HEK293 (cell line): ENCODE data around the gene RPL36.

Source experiments
- AEBP2 ChIP-seq: fragments of 450-650 bp; formaldehyde crosslinking; IDR thresholded peaks from 2 replicates; pipeline ENCODE4 v1.5.1; 2016; ENCODE audit warnings: missing biosample characterization, missing genetic modification characterization, borderline replicate concordance
- ATF2 ChIP-seq: fragments of 450-650 bp; formaldehyde crosslinking; IDR thresholded peaks from 2 replicates; pipeline ENCODE4 v1.5.1; 2016; ENCODE audit warnings: missing biosample characterization, missing genetic modification characterization, low read depth
- GFI1B ChIP-seq: fragments of 450-650 bp; formaldehyde crosslinking; IDR thresholded peaks from 2 replicates; pipeline ENCODE4 v1.5.1; 2016; ENCODE audit warnings: missing biosample characterization, missing genetic modification characterization
- GLI4 ChIP-seq: fragments of 450-650 bp; formaldehyde crosslinking; IDR thresholded peaks from 2 replicates; pipeline ENCODE4 v1.5.1; 2016; ENCODE audit warnings: missing biosample characterization, missing genetic modification characterization
- HOXA7 ChIP-seq: sonication (generic); formaldehyde crosslinking; IDR thresholded peaks from 2 replicates; pipeline ENCODE4 v1.8.1; 2022; ENCODE audit warnings: missing genetic modification reagents, borderline replicate concordance
- KLF1 ChIP-seq: fragments of 450-650 bp; formaldehyde crosslinking; IDR thresholded peaks from 2 replicates; pipeline ENCODE4 v1.5.1; 2016; ENCODE audit warnings: missing biosample characterization, missing genetic modification characterization
- PBX3 ChIP-seq: sonication (generic); formaldehyde crosslinking; IDR thresholded peaks from 2 replicates; pipeline ENCODE4 v1.8.1; 2022; ENCODE audit warnings: mild to moderate bottlenecking, moderate library complexity, missing genetic modification reagents
- PRDM1 ChIP-seq: fragments of 450-650 bp; formaldehyde crosslinking; IDR thresholded peaks from 2 replicates; pipeline ENCODE4; 2016; ENCODE audit warnings: missing biosample characterization, missing genetic modification characterization
- SCRT1 ChIP-seq: fragments of 450-650 bp; formaldehyde crosslinking; IDR thresholded peaks from 2 replicates; pipeline ENCODE4 v1.5.1; 2016; ENCODE audit warnings: missing biosample characterization, missing genetic modification characterization, borderline replicate concordance
- TSHZ1 ChIP-seq: fragments of 450-650 bp; formaldehyde crosslinking; IDR thresholded peaks from 2 replicates; pipeline ENCODE4 v1.5.1; 2016; ENCODE audit warnings: missing biosample characterization, missing genetic modification characterization, borderline replicate concordance
- ZBTB48 ChIP-seq: fragments of 450-650 bp; formaldehyde crosslinking; IDR thresholded peaks from 2 replicates; pipeline ENCODE4 v1.5.1; 2016; ENCODE audit warnings: missing biosample characterization, missing genetic modification characterization
- ZFP37 ChIP-seq: fragments of 450-650 bp; formaldehyde crosslinking; IDR thresholded peaks from 2 replicates; pipeline ENCODE4 v1.5.1; 2016; ENCODE audit warnings: missing biosample characterization, missing genetic modification characterization
- ZNF132 ChIP-seq: fragments of 450-650 bp; formaldehyde crosslinking; IDR thresholded peaks from 2 replicates; pipeline ENCODE4 v1.5.1; 2017; ENCODE audit warnings: missing biosample characterization, missing genetic modification characterization, borderline replicate concordance
- ZNF214 ChIP-seq: fragments of 450-650 bp; formaldehyde crosslinking; IDR thresholded peaks from 2 replicates; pipeline ENCODE4 v1.5.1; 2017; ENCODE audit warnings: missing biosample characterization, mild to moderate bottlenecking, missing genetic modification characterization, borderline replicate concordance
- ZNF423 ChIP-seq: fragments of 450-650 bp; formaldehyde crosslinking; IDR thresholded peaks from 2 replicates; pipeline ENCODE4 v1.5.1; 2016; ENCODE audit warnings: missing biosample characterization, missing genetic modification characterization
- ZNF426 ChIP-seq: fragments of 450-650 bp; formaldehyde crosslinking; IDR thresholded peaks from 2 replicates; pipeline ENCODE4 v1.5.1; 2017; ENCODE audit warnings: missing biosample characterization, missing genetic modification characterization, mild to moderate bottlenecking, inconsistent platforms, moderate library complexity
- ZNF549 ChIP-seq: fragments of 450-650 bp; IDR thresholded peaks from 2 replicates; pipeline ENCODE4 v1.5.1; 2018; ENCODE audit warnings: missing biosample characterization, missing genetic modification characterization, mild to moderate bottlenecking, inconsistent platforms, moderate library complexity
- ZNF585B ChIP-seq: fragments of 450-650 bp; formaldehyde crosslinking; IDR thresholded peaks from 2 replicates; pipeline ENCODE4 v1.5.1; 2016; ENCODE audit warnings: missing biosample characterization, missing genetic modification characterization
- ZNF624 ChIP-seq: fragments of 450-650 bp; formaldehyde crosslinking; IDR thresholded peaks from 2 replicates; pipeline ENCODE4 v1.5.1; 2017; ENCODE audit warnings: missing biosample characterization, missing genetic modification characterization
- ZNF654 ChIP-seq: fragments of 450-650 bp; formaldehyde crosslinking; IDR thresholded peaks from 2 replicates; pipeline ENCODE4 v1.5.1; 2016; ENCODE audit warnings: low read depth, missing biosample characterization, missing genetic modification characterization
- ZNF660 ChIP-seq: fragments of 450-650 bp; IDR thresholded peaks from 2 replicates; pipeline ENCODE4 v1.5.1; 2018; ENCODE audit warnings: missing biosample characterization, mild to moderate bottlenecking, missing genetic modification characterization
- ZNF664 ChIP-seq: fragments of 450-650 bp; formaldehyde crosslinking; IDR thresholded peaks from 2 replicates; pipeline ENCODE4 v1.5.1; 2016; ENCODE audit warnings: missing biosample characterization, missing genetic modification characterization
- ZNF692 ChIP-seq: fragments of 450-650 bp; formaldehyde crosslinking; IDR thresholded peaks from 2 replicates; pipeline ENCODE4 v1.5.1; 2016; ENCODE audit warnings: missing biosample characterization, missing genetic modification characterization
- ZNF704 ChIP-seq: fragments of 450-650 bp; formaldehyde crosslinking; IDR thresholded peaks from 2 replicates; pipeline ENCODE4 v1.5.1; 2016; ENCODE audit warnings: missing biosample characterization, missing genetic modification characterization
- ZNF76 ChIP-seq: fragments of 450-650 bp; formaldehyde crosslinking; IDR thresholded peaks from 2 replicates; pipeline ENCODE4; 2016; ENCODE audit warnings: low read depth, missing biosample characterization, missing genetic modification characterization, borderline replicate concordance
- ZNF777 ChIP-seq: fragments of 450-650 bp; formaldehyde crosslinking; IDR thresholded peaks from 2 replicates; pipeline ENCODE4 v1.5.1; 2017; ENCODE audit warnings: missing biosample characterization, missing genetic modification characterization, borderline replicate concordance
- ZNF785 ChIP-seq: fragments of 450-650 bp; formaldehyde crosslinking; IDR thresholded peaks from 2 replicates; pipeline ENCODE4 v1.5.1; 2016; ENCODE audit warnings: missing biosample characterization, missing genetic modification characterization
- ZNF830 ChIP-seq: fragments of 450-650 bp; IDR thresholded peaks from 2 replicates; pipeline ENCODE4 v1.5.0; 2018; ENCODE audit warnings: missing biosample characterization, missing genetic modification characterization, low read depth, mild to moderate bottlenecking, moderate library complexity
- TF ChIP-seq, protein P1 (sequence below): fragments of 450-650 bp; formaldehyde crosslinking; IDR thresholded peaks from 2 replicates; pipeline ENCODE4 v1.5.1; 2016; ENCODE audit warnings: missing biosample characterization, missing genetic modification characterization

Gene RPL36

DNA sequence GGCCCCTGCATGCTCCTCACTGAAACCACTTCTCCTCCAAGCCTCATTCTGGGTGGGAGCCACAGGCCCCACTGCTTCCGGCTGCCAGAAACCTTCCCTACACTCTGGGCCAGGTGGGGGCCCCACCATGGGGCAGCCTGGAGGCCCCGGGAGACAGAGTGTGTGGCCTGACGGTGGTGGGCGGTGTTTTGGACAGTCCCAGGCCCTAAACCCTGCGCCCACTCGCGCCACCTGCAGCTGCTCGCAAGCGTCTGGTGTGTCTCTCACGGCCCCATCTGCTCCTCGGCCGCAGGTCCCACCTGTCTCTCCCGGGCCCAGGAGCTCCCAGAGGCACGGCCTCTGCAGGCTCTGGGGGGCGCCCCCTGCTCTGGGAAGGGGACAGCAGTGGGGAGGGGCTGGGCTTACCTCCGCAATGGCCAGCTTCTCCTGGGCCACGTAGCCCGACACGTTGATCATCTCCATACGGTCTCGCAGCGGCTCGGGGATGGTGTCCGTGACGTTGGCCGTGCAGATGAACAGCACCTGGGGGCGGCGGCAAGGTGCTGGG lies 5.6 kb downstream of the RPL36 start (continued):
- TF ChIP-seq KLF1 (tag by site-specific recombination) (no peak), SCRT1 (tag by site-specific recombination) (0 out of 2 replicates have a peak, but pooled peaks have one; percentile 50), ZNF785 (no peak), ZNF830 (tag by site-specific recombination) (no peak), ZBTB48 (tag by site-specific recombination) (no peak), ZNF423 (tag by site-specific recombination) (no peak), ZNF76 (no peak), ZNF660 (tag by site-specific recombination) (no peak), GLI4 (tag by site-specific recombination) (no peak), ZNF654 (tag by site-specific recombination) (no peak), ZNF664 (no peak), ZNF585B (tag by site-specific recombination) (no peak), ZNF426 (tag by site-specific recombination) (no peak), PRDM1 (tag by site-specific recombination) (no peak), GFI1B (tag by site-specific recombination) (no peak), TSHZ1 (tag by site-specific recombination) (no peak), ZFP37 (tag by site-specific recombination) (no peak), ZNF777 (tag by site-specific recombination) (no peak), ZNF549 (no peak), ZNF704 (tag by site-specific recombination) (no peak), ZNF214 (tag by site-specific recombination) (no peak), PBX3 (CRISPR knock-in tag) (no peak), AEBP2 (tag by site-specific recombination) (no peak), ZNF132 (tag by site-specific recombination) (no peak), HOXA7 (no peak), ZNF692 (tag by site-specific recombination) (peak; percentile 83), ATF2 (tag by site-specific recombination) (no peak), ZNF624 (tag by site-specific recombination) (no peak)
- TF ChIP-seq, protein P1, sequence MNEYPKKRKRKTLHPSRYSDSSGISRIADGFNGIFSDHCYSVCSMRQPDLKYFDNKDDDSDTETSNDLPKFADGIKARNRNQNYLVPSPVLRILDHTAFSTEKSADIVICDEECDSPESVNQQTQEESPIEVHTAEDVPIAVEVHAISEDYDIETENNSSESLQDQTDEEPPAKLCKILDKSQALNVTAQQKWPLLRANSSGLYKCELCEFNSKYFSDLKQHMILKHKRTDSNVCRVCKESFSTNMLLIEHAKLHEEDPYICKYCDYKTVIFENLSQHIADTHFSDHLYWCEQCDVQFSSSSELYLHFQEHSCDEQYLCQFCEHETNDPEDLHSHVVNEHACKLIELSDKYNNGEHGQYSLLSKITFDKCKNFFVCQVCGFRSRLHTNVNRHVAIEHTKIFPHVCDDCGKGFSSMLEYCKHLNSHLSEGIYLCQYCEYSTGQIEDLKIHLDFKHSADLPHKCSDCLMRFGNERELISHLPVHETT: no peak
